Esophagus muscularis mucosa (tissue), 4 donors: Measurements from ENCODE around the gene GMDS. TPM values are rescaled to one million over a fixed set of nuclear protein-coding genes. Genes with fewer than 3 reads are reported as not detected.

Experiments used
- DNase-seq: peaks from one replicate; pipeline ENCODE4 v3.0.0-alpha.2; 2017; ENCODE audit errors: extremely low spot score
- H3K27ac ChIP-seq, 4 donors: fragments of 200-600 bp; sonication (generic); replicated peaks in 1 of 4; 1 replicate in 3 of 4; 2 replicates in 1 of 4; pipeline ENCODE4 v1.5.1; 2016 to 2019; ENCODE audit warnings: mild to moderate bottlenecking in 1 of 4
- H3K27me3 ChIP-seq, 4 donors: fragments of 200-600 bp; sonication (generic); one replicate each; pipeline versions ENCODE4 v1.5.1 to v1.6.0; 2016 to 2019
- H3K36me3 ChIP-seq, 4 donors: fragments of 200-600 bp; sonication (generic); one replicate each; pipeline ENCODE4 v1.5.1; 2016 to 2019
- H3K4me1 ChIP-seq, 4 donors: fragments of 200-600 bp; sonication (generic); one replicate each; pipeline ENCODE4 v1.5.1; 2016 to 2019
- H3K4me3 ChIP-seq, 4 donors: fragments of 200-600 bp; sonication (generic); 1 replicate in 2 of 4; 2 replicates in 2 of 4; pipeline ENCODE4 v1.5.1; 2016 to 2019; ENCODE audit warnings: mild to moderate bottlenecking in 4 of 4, moderate library complexity in 1 of 4
- H3K9me3 ChIP-seq, 4 donors: fragments of 200-600 bp; sonication (generic); 1 replicate in 3 of 4; 2 replicates in 1 of 4; pipeline ENCODE4 v1.5.1; 2016 to 2019
- CTCF ChIP-seq, 3 experiments: fragments of 200-600 bp in 2 of 3; fragments of 450-650 bp in 1 of 3; sonication (generic) in 2 of 3; IDR thresholded peaks; one replicate each; pipeline ENCODE4 v1.5.1; 2017 to 2019; ENCODE audit warnings: antibody characterized with exemption in 3 of 3, mild to moderate bottlenecking in 2 of 3, moderate library complexity in 1 of 3
- EP300 ChIP-seq: sonication (generic); formaldehyde crosslinking; IDR thresholded peaks from one replicate; pipeline ENCODE4 v1.6.1; 2017; ENCODE audit warnings: antibody characterized with exemption
- POLR2A ChIP-seq: fragments of 450-650 bp; IDR thresholded peaks from one replicate; pipeline ENCODE4 v1.6.1; 2017; ENCODE audit warnings: antibody characterized with exemption, moderate library complexity, mild to moderate bottlenecking, low read depth
- POLR2AphosphoS5 ChIP-seq, 2 donors: sonication (generic); formaldehyde crosslinking; IDR thresholded peaks; one replicate each; pipeline ENCODE4 v1.6.1; 2017; ENCODE audit warnings: antibody characterized with exemption in 2 of 2
- WGBS: methylation state at CpG from one replicate; pipeline ENCODE4 v1.1.5; 2018; 5-methylcytosine and 5-hydroxymethylcytosine counted together
- intact Hi-C: fragments of 100-400 bp; cut with DNase I; formaldehyde crosslinking; loops from one replicate; pipeline ENCODE4 v1.15.1; 2023
- total RNA-seq, 4 donors: library from RNA; depleted of rRNA; stranded (reverse); fragments of >200 nt; gene quantifications; one replicate each; pipeline versions ENCODE4 v1.1.0 to v1.2.1, GENCODE V29; 2016

The GMDS gene
- total RNA-seq, 4 donors from 2014 or later: 3.6 to 14.1 (median 6.0) TPM

- no peak for DNase-seq
- Histone ChIP-seq H3K4me1 (peaks cover 0 to 16% (median 14%) of the 10 kb centered on the region in 4 donors), H3K27me3 (no peaks in the 10 kb centered on the region), H3K27ac (no peak overlapping the region), H3K36me3 (no peaks in the 10 kb centered on the region), H3K9me3 (no peaks in the 10 kb centered on the region), H3K4me3 (no peak overlapping the region)
- TF ChIP-seq POLR2A: no peak
- TF ChIP-seq EP300: no peak
- no peak for TF ChIP-seq CTCF (IDR thresholded peaks at IDR 0.05)
- no peak for TF ChIP-seq POLR2AphosphoS5 (IDR thresholded peaks at IDR 0.05)
- 93% methylated on average over 8 of the region's 8 CpGs for WGBS
- intact Hi-C loops: no loop called here
These were observed 539.8 kb downstream of the GMDS start for GRCh38 chr6:1705630-1706029.

GRCh38 chr6:1705183-1705582 is 540.2 kb downstream of the GMDS start:
- WGBS: 90% methylated on average over 4 of the region's 4 CpGs
- TF ChIP-seq CTCF (IDR thresholded peaks at IDR 0.05) (no peak), POLR2A (no peak), POLR2AphosphoS5 (IDR thresholded peaks at IDR 0.05) (no peak), EP300 (no peak)
- Histone ChIP-seq H3K4me3 (no peak overlapping the region), H3K9me3 (no peaks in the 10 kb centered on the region), H3K36me3 (no peaks in the 10 kb centered on the region), H3K27me3 (no peaks in the 10 kb centered on the region), H3K27ac (no peak overlapping the region), H3K4me1 (peaks cover 0 to 16% (median 14%) of the 10 kb centered on the region in 4 donors)
- intact Hi-C loops: no loop called here
- no peak for DNase-seq

- Histone ChIP-seq H3K4me1 (peaks cover 0 to 16% (median 14%) of the 10 kb centered on the region in 4 donors), H3K27me3 (no peaks in the 10 kb centered on the region), H3K27ac (no peak overlapping the region), H3K9me3 (no peaks in the 10 kb centered on the region), H3K36me3 (no peaks in the 10 kb centered on the region), H3K4me3 (no peak overlapping the region)
- TF ChIP-seq CTCF (IDR thresholded peaks at IDR 0.05) (no peak), POLR2AphosphoS5 (IDR thresholded peaks at IDR 0.05) (no peak)
- no peak for DNase-seq
- intact Hi-C loops: no loop called here
- 80% methylated on average over 7 of the region's 7 CpGs for WGBS
These were observed 540.7 kb downstream of the GMDS start for GRCh38 chr6:1704711-1705110.

GRCh38 chr6:1703923-1704322 is 541.5 kb downstream of the GMDS start:
- Histone ChIP-seq H3K4me1 (peaks cover 0 to 16% (median 14%) of the 10 kb centered on the region in 4 donors), H3K27me3 (no peaks in the 10 kb centered on the region), H3K4me3 (no peak overlapping the region), H3K36me3 (no peaks in the 10 kb centered on the region), H3K27ac (no peak overlapping the region), H3K9me3 (no peaks in the 10 kb centered on the region)
- intact Hi-C loops: no loop called here
- DNase-seq: no peak
- TF ChIP-seq POLR2A: no peak
- no peak for TF ChIP-seq CTCF (IDR thresholded peaks at IDR 0.05)
- no peak for TF ChIP-seq EP300
- TF ChIP-seq POLR2AphosphoS5 (IDR thresholded peaks at IDR 0.05): no peak
- WGBS: 79% methylated on average over 6 of the region's 6 CpGs

GRCh38 chr6:1703091-1703855 is 542.1 kb downstream of the GMDS start:
- Histone ChIP-seq H3K27me3 (no peaks in the 10 kb centered on the region), H3K9me3 (no peaks in the 10 kb centered on the region), H3K36me3 (no peaks in the 10 kb centered on the region), H3K4me3 (no peak overlapping the region), H3K27ac (peak overlapping the region in 1 of 4 donors; percentile 76), H3K4me1 (peaks cover 0 to 16% (median 14%) of the 10 kb centered on the region in 4 donors)
- TF ChIP-seq POLR2AphosphoS5 (IDR thresholded peaks at IDR 0.05) (no peak), POLR2A (no peak), CTCF (IDR thresholded peaks at IDR 0.05) (no peak), EP300 (no peak)
- no peak for DNase-seq
- intact Hi-C loops: no loop called here
- 84% methylated on average over 9 of the region's 9 CpGs for WGBS
